Memory B cell (primary cell): Measurements from ENCODE around the gene DENND1A.
A peak's percentile ranks its signal among the peaks of the same experiment; 100 is the strongest.

Source experiments
- ATAC-seq: fragments of 150-1000 bp; cut with Tn5 transposase; 2 replicates; pipeline ENCODE4 v1.10.0; 2021; ENCODE audit warnings: low read depth, mild to moderate bottlenecking, moderate library complexity
- DNase-seq, 2 donors: peaks; one replicate each; pipeline ENCODE4 v3.0.0; 2022; ENCODE audit warnings: low spot score in 2 of 2
- H3K27ac Mint-ChIP-seq: one replicate; pipeline ENCODE4 v1.8.0; 2022; ENCODE audit warnings: mild to moderate bottlenecking, moderate library complexity, mixed read lengths
- H3K27me3 Mint-ChIP-seq: one replicate; pipeline ENCODE4 v1.8.0; 2022; ENCODE audit warnings: mixed read lengths
- H3K36me3 Mint-ChIP-seq: one replicate; pipeline ENCODE4 v1.8.0; 2022; ENCODE audit warnings: mild to moderate bottlenecking, mixed read lengths
- H3K4me1 Mint-ChIP-seq: one replicate; pipeline ENCODE4 v1.8.0; 2022; ENCODE audit warnings: mixed read lengths
- H3K4me3 Mint-ChIP-seq: one replicate; pipeline ENCODE4 v1.8.0; 2022; ENCODE audit warnings: mild to moderate bottlenecking, moderate library complexity, mixed read lengths
- H3K9me3 Mint-ChIP-seq: one replicate; pipeline ENCODE4 v1.8.0; 2022; ENCODE audit warnings: mixed read lengths

The DENND1A gene

DNA sequence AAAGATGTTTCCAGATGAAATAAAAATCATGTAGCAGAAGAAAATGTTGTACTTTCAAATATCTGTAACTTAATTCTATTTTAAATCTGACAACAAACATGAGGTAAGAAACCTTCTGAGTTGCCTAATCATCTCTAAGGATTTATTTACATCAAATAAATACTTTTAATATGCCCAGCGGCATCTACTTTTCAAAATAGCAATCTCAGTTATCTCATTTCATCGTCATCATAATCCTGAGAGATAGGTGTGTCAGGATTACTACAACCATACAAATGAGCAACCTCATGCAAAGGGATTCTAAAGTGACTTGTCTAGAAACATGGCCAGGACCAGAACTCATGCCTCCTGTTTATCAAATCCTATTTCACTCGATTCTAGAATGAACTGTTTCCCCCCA lies 49.5 kb downstream of the DENND1A start:
- H3K9me3 Mint-ChIP-seq: no peaks in the 10 kb centered on the region
- H3K4me3 Mint-ChIP-seq: no peak overlapping the region
- no peak overlapping the region for H3K27ac Mint-ChIP-seq
- peaks cover 12% of the 10 kb centered on the region for H3K36me3 Mint-ChIP-seq
- peaks cover 11% of the 10 kb centered on the region for H3K4me1 Mint-ChIP-seq
- DNase-seq (no peak), ATAC-seq (no peak)
- H3K27me3 Mint-ChIP-seq: no peaks in the 10 kb centered on the region

DNA sequence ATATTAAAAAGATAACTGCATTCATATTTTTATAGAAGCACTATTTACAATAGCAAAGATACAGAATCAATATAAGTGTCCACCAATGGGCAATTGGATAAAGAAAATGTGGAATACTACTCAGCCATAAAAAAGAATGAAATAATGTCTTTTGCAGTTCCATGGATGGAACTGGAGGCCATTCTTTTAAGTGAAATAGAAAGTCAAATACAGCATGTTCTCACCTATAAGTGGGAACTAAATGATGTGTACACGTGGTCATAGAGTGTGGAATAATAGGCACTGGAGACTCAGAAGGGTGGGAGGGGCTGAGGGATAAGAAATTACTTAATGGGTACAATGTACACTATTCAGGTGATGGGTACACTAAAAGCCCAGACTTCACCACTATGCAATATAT lies 53.2 kb downstream of the DENND1A start:
- Mint-ChIP-seq H3K27me3 (no peaks in the 10 kb centered on the region), H3K4me1 (peaks cover 2% of the 10 kb centered on the region), H3K36me3 (peaks cover 10% of the 10 kb centered on the region), H3K4me3 (no peak overlapping the region), H3K27ac (no peak overlapping the region), H3K9me3 (no peaks in the 10 kb centered on the region)
- no peak for DNase-seq
- no peak for ATAC-seq

DNA sequence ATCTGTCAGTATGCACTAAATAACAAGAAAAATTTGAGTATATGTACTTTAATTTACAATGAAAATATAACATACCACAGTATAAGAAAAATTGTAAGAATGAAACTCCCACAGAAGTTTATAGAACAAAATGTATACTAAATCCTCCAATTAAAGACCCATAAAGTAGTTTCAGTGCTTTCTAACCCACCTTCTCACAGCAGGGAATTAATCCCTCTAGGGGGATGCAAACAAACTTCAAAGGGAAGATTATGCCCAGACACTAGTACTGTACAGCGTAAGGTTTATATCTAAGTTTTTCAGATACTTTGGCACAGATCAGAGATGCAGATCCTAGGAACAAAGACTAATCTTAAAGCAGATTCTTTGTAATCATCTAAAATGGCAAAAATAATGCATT lies 57.2 kb downstream of the DENND1A start:
- Mint-ChIP-seq H3K4me1 (peaks cover 2% of the 10 kb centered on the region), H3K27me3 (no peaks in the 10 kb centered on the region), H3K9me3 (no peaks in the 10 kb centered on the region), H3K4me3 (no peak overlapping the region), H3K36me3 (peaks cover 7% of the 10 kb centered on the region), H3K27ac (no peak overlapping the region)
- DNase-seq (no peak), ATAC-seq (no peak)

DNA sequence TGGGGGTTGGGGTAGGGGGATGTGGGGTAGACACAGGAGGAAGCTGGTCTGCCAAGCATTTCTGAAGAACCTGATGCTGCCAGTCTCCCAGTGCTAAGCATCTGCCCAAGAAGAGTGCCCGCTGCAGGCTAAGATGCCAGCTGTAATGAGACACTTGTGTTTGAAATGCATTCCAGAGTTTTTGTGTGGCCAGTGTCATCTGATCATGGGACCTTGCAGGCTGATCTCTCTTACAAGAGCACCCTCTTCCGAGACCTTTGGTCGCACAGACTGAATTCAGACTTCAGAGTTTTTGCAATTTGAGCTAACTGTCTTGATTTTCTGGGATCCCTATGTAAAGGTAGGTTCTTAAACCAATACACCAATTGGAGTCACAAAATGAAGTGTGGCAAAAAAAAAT lies 58.1 kb downstream of the DENND1A start:
- H3K27ac Mint-ChIP-seq: no peak overlapping the region
- no peaks in the 10 kb centered on the region for H3K27me3 Mint-ChIP-seq
- DNase-seq: no peak
- no peaks in the 10 kb centered on the region for H3K9me3 Mint-ChIP-seq
- peaks cover 7% of the 10 kb centered on the region for H3K36me3 Mint-ChIP-seq
- H3K4me1 Mint-ChIP-seq: peaks cover 8% of the 10 kb centered on the region
- H3K4me3 Mint-ChIP-seq: no peak overlapping the region
- no peak for ATAC-seq

DNA sequence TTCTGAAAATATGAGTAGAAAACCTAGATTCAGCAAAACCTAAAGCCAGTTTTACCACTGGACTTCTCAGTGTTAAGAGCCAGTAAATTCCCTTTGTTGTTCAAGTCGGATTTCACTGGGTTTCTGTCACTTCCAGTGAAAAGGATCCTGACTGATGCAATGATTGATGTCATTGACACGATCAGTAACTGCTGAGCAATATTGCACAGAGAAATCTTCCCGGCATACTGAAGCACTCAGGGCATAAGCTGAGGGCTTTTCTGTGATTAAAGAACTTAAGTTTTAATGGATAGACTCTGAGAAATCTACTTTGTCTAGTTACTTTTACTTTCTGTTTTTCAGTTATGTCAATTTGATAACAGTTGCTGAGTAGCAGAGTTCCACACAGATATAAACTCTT lies 61.9 kb downstream of the DENND1A start:
- Mint-ChIP-seq H3K36me3 (peaks cover 2% of the 10 kb centered on the region), H3K27ac (peak overlapping the region; percentile 76), H3K9me3 (no peaks in the 10 kb centered on the region), H3K27me3 (no peaks in the 10 kb centered on the region), H3K4me3 (peak overlapping the region; percentile 15), H3K4me1 (peaks cover 10% of the 10 kb centered on the region)
- ATAC-seq (no peak), DNase-seq (no peak)

DNA sequence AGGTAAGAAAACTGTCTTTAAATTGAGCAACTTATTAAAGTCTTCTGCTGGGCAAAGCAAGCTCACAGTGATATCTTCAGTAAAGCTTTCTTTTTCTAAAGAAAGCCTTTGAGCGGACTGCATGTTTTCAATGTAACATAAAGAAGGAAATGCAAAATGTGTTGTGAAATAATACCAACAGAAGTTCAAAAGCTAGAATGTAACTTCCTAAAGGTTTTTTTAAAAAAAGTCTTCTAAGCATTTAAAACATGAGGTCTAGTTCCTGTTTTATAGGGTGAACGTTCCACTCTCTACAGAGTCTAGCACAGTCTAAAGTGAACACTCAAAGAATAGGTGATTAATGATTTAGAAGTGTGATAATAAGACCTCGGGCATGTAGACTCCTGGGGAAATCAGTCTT lies 62.9 kb downstream of the DENND1A start:
- Mint-ChIP-seq H3K27ac (peak overlapping the region; percentile 76), H3K9me3 (no peaks in the 10 kb centered on the region), H3K27me3 (no peaks in the 10 kb centered on the region), H3K4me1 (peaks cover 10% of the 10 kb centered on the region), H3K36me3 (peaks cover 2% of the 10 kb centered on the region), H3K4me3 (no peak overlapping the region)
- ATAC-seq (peak; percentile 81), DNase-seq (no peak)

DNA sequence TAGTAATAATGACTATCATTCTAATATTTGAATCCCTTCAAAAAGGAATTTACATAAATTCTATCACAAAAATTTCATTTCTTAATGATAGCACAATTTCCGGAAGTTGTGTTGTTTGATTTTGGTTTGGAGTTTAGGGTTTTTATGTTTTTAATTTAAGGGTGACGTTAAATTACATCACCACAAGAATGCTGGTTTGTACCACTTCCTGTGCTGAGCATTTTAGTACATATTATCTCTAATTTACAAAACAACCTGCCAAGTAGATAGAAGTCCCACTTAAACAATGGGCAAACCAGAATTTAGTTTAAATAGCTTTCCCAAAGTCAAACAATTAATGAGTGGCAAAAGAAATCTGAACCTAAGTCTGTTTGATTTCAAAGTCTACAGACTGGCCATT lies 63.4 kb downstream of the DENND1A start:
- H3K27me3 Mint-ChIP-seq: no peaks in the 10 kb centered on the region
- H3K27ac Mint-ChIP-seq: no peak overlapping the region
- H3K9me3 Mint-ChIP-seq: no peaks in the 10 kb centered on the region
- peaks cover 10% of the 10 kb centered on the region for H3K4me1 Mint-ChIP-seq
- no peak for ATAC-seq
- H3K4me3 Mint-ChIP-seq: no peak overlapping the region
- no peak for DNase-seq
- H3K36me3 Mint-ChIP-seq: peaks cover 2% of the 10 kb centered on the region

DNA sequence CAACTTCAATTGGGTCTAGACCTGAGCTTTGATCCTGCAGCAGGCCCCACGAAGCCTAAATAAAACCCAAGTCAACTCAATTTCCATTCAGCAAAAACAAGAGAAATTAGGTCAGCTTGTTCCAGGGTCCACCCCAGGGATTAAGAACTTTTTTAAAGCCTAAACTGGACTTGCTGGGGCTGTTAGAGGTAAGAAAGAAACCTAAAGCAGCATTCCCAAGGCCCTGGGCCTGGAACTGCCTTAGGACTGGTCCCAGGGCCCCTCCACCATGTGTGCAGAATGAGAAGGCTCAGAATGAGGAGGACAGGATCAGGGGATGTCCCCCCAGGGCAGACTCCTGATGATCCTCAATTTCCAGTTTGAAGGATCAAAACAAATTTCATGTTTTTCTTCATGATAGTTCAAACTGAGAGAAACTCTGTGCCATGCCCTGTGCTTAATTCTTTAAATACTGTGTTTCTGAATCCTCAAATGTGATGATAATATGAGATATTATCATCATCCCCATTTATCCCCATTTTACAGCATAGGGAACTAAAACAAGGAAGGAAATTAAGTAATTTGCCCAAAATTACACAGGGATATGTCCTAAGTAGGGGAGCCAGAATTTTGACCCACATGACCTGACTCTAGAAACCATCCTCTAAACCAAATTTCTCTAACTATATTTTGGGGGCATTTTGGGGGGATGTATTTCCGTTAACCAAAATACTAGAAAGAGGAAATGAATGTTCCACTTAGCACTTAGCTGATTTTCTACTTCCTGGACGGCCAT lies 64.5 kb downstream of the DENND1A start:
- H3K36me3 Mint-ChIP-seq: peaks cover 4% of the 10 kb centered on the region
- no peak for DNase-seq
- no peak for ATAC-seq
- no peaks in the 10 kb centered on the region for H3K27me3 Mint-ChIP-seq
- H3K4me1 Mint-ChIP-seq: peaks cover 12% of the 10 kb centered on the region
- H3K4me3 Mint-ChIP-seq: no peak overlapping the region
- no peak overlapping the region for H3K27ac Mint-ChIP-seq
- no peaks in the 10 kb centered on the region for H3K9me3 Mint-ChIP-seq

DNA sequence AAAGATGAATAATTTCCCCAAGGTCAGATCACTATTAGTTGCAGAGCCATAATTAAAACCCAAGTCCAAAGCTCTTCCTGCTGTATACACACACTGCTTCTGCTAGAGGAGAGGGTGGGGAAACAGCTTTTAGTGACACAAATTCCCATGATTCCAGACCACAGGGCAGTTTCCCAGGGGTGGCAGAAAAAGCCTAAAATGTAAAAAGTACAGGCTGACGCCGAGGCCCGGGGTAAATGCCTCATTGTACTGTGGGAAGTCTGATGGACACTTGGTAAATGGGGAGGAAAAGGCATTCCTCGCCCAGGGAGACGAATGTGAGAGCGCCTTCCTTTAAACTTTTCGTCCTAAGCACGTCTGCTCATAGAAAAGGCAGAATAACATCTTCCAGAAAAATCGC lies 65.7 kb downstream of the DENND1A start:
- Mint-ChIP-seq H3K36me3 (peaks cover 2% of the 10 kb centered on the region), H3K9me3 (no peaks in the 10 kb centered on the region), H3K4me1 (peaks cover 13% of the 10 kb centered on the region), H3K27ac (no peak overlapping the region), H3K4me3 (no peak overlapping the region), H3K27me3 (no peaks in the 10 kb centered on the region)
- no peak for ATAC-seq
- DNase-seq: no peak

DNA sequence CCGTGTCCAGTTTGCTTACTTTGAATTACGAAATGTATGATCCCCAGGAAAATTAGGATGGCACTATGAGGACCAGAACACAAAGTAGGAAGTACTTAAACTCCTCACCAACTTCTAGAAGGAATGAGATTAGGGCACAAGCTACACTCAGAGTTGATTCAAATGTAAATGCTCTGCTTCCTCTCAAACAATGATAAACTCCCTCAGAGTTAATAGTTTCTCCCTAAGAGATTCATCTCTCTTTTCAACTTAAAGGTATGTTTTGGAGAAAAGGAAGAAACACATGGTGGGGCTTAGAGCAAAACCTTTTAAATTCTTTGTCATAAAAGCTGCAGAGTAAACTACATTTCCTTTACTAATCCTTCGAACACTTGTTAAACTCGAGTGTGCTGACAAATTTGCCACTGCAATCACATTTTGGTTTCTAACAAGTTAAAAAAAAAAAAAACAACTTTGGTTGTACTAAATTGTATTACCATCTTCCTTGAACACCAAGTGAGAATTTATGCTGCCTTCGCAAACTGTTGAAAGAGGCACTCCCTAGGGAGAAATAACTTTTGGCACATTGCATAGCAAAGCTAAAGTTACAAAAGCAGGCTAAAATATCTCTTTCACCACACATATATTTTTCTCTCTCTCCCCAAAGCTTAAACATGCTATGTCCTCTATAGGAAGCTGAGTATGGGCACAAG lies 66.6 kb downstream of the DENND1A start:
- H3K4me3 Mint-ChIP-seq: no peak overlapping the region
- peaks cover 13% of the 10 kb centered on the region for H3K4me1 Mint-ChIP-seq
- no peak for ATAC-seq
- no peak overlapping the region for H3K27ac Mint-ChIP-seq
- no peaks in the 10 kb centered on the region for H3K9me3 Mint-ChIP-seq
- H3K36me3 Mint-ChIP-seq: peaks cover 4% of the 10 kb centered on the region
- DNase-seq: no peak
- no peaks in the 10 kb centered on the region for H3K27me3 Mint-ChIP-seq

DNA sequence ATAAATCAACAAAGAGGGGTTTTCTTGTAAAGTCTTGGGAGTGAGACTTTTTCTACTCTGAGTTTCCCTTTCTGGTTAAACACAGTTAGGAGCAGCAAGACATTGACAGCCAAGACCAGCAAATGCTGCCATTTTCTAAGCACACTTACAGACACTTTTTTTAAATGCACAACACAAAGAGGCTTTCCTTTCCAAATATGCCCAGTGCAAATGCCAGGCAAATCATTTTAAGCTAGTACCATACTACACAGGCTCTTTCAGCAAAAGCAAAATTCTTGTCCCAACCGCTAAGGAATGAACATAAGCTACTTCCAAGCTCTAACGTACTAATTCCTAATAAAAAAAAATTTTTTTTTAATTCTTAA lies 68.2 kb downstream of the DENND1A start:
- Mint-ChIP-seq H3K4me1 (peaks cover 5% of the 10 kb centered on the region), H3K36me3 (peaks cover 10% of the 10 kb centered on the region), H3K27me3 (no peaks in the 10 kb centered on the region), H3K9me3 (no peaks in the 10 kb centered on the region), H3K4me3 (no peak overlapping the region), H3K27ac (no peak overlapping the region)
- ATAC-seq (no peak), DNase-seq (no peak)

DNA sequence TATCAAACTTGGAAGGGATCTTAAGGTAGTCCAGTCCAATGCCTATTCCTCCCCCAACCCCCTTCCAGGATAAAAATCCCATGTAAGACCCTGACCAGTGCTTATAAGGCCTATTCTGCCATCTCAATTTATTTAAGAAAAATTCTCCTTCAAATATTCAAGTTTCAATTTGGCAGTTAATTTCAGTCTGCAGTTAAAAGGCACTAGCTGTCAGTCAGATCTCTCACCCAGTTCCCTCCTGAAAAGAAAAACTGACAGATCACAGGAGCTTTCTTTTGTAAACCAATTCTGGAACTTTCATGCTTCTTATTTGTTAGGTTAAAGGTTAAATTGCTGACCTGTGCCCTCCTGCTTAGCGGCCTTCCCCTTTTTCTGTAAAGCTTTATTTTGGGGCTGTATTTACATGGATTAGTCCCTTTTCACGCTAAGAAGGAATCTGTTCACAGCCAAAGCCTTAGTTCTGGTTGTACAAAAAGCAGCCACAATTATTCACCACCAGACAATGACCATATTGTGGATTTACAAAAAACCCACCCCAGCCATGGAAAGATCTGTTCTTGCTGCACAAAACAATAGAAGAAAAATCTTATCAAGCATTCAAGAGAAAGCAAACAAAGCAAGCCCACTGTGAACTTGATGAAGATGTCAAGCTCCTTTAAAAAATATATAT lies 68.7 kb downstream of the DENND1A start:
- Mint-ChIP-seq H3K4me3 (no peak overlapping the region), H3K4me1 (peaks cover 8% of the 10 kb centered on the region), H3K9me3 (peaks cover 3% of the 10 kb centered on the region), H3K27me3 (no peaks in the 10 kb centered on the region), H3K27ac (no peak overlapping the region), H3K36me3 (peaks cover 14% of the 10 kb centered on the region)
- DNase-seq: no peak
- ATAC-seq: no peak

DNA sequence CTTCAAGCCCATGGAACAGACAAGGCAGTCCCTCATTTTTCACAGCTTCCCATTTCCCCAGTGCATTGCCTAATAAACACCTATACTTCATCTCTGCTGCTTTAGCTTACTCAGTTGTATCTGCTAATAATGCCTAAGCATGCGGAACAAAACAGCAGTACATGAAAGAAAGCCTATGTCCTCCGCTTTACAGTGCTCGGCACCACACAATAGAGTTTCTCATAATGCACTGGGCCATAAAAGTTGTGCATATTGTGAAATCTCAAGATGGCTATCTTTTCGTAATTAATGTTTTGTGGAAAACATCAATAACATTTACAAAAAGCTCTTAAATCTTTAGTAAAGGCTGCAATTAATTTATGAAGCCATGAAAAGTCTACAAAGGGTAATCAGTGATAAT lies 69.3 kb downstream of the DENND1A start:
- no peak for DNase-seq
- no peak for ATAC-seq
- Mint-ChIP-seq H3K9me3 (peaks cover 3% of the 10 kb centered on the region), H3K4me3 (no peak overlapping the region), H3K27ac (no peak overlapping the region), H3K36me3 (peaks cover 17% of the 10 kb centered on the region), H3K27me3 (no peaks in the 10 kb centered on the region), H3K4me1 (peaks cover 7% of the 10 kb centered on the region)

DNA sequence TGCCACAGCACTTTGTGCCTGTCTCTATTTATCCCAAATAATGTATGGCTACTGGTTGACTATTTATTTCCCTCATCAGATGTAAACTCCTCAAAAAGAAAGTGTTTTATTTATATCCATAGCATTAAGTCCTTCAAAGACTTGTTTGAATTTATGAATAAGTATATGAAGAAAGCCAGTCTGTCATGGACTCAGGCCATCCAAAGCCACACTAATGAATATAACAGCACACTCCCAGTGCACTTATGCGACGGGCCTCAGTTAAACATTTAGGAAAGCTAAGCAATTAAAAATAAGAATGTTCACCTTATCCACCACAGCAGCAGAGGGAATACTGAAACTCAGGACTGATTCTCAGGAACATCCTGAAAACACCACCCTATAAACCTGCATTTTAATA lies 77.5 kb downstream of the DENND1A start:
- ATAC-seq (no peak), DNase-seq (no peak)
- H3K27ac Mint-ChIP-seq: no peak overlapping the region
- H3K4me3 Mint-ChIP-seq: no peak overlapping the region
- H3K4me1 Mint-ChIP-seq: peaks cover 9% of the 10 kb centered on the region
- peaks cover 6% of the 10 kb centered on the region for H3K9me3 Mint-ChIP-seq
- no peaks in the 10 kb centered on the region for H3K27me3 Mint-ChIP-seq
- peaks cover 32% of the 10 kb centered on the region for H3K36me3 Mint-ChIP-seq
